Esophagus squamous epithelium (tissue), 5 donors: ENCODE results near the gene PCNX4. TPM values are rescaled to one million over a fixed set of nuclear protein-coding genes. Genes with fewer than 3 reads are reported as not detected.

Experiments
- DNase-seq: peaks from one replicate; lab custom pipeline; 2025; lab: John Stamatoyannopoulos, UW
- H3K27ac ChIP-seq, 4 donors: fragments of 200-600 bp; sonication (generic); one replicate each; pipeline ENCODE4 v1.5.1; 2016 to 2019; ENCODE audit warnings: mild to moderate bottlenecking in 1 of 4
- H3K27me3 ChIP-seq, 4 donors: fragments of 200-600 bp; sonication (generic); 1 replicate in 3 of 4; 2 replicates in 1 of 4; pipeline versions ENCODE4 v1.5.1 to v1.6.0; 2017 to 2021; ENCODE audit warnings: antibody characterized with exemption in 1 of 4
- H3K36me3 ChIP-seq, 3 donors: fragments of 200-600 bp; sonication (generic); one replicate each; pipeline ENCODE4 v1.5.1; 2016 to 2019
- H3K4me1 ChIP-seq, 3 donors: fragments of 200-600 bp; sonication (generic); one replicate each; pipeline ENCODE4 v1.5.1; 2017 to 2019
- H3K4me3 ChIP-seq, 4 donors: fragments of 200-600 bp; sonication (generic); 1 replicate in 3 of 4; 2 replicates in 1 of 4; pipeline ENCODE4 v1.5.1; 2016 to 2019; ENCODE audit warnings: mild to moderate bottlenecking in 2 of 4, moderate library complexity in 1 of 4
- H3K9me3 ChIP-seq, 3 donors: fragments of 200-600 bp; sonication (generic); one replicate each; pipeline ENCODE4 v1.5.1; 2016 to 2019
- CTCF ChIP-seq, 6 experiments: fragments of 450-650 bp in 4 of 6; fragments of 200-600 bp in 2 of 6; sonication (generic) in 2 of 6; IDR thresholded peaks; one replicate each; pipeline ENCODE4 v1.5.1; 2016 to 2019; ENCODE audit warnings: antibody characterized with exemption in 6 of 6, mild to moderate bottlenecking in 4 of 6, moderate library complexity in 4 of 6
- POLR2A ChIP-seq, 4 donors: fragments of 450-650 bp; IDR thresholded peaks; one replicate each; pipeline ENCODE4 v1.6.1; 2017; ENCODE audit warnings: antibody characterized with exemption in 4 of 4, mild to moderate bottlenecking in 4 of 4, moderate library complexity in 3 of 4
- WGBS, 2 donors: methylation state at CpG; one replicate each; pipeline ENCODE4 v1.1.5; 2018; 5-methylcytosine and 5-hydroxymethylcytosine counted together
- intact Hi-C: fragments of 100-400 bp; cut with DNase I; formaldehyde crosslinking; loops from one replicate; pipeline ENCODE4 v1.15.0; 2022
- total RNA-seq, 4 donors: library from RNA; depleted of rRNA; stranded (reverse); fragments of >200 nt; gene quantifications; one replicate each; pipeline ENCODE4 v1.1.0, GENCODE V29; 2016
- donor health status: DM: yes; HTN: yes; CAD: no.

The PCNX4 gene
- total RNA-seq, 4 donors from 2014 or later: 9.4 to 31.1 (median 18.7) TPM

GRCh38 chr14:60101786-60102185, 10.1 kb downstream of the PCNX4 start:
- 88 to 90% methylated on average over 1 of the region's 1 CpG for WGBS, 2 donors
- Histone ChIP-seq H3K27me3 (no peaks in the 10 kb centered on the region), H3K4me1 (peaks cover 0 to 21% (median 3%) of the 10 kb centered on the region in 3 donors), H3K36me3 (peaks cover 0 to 14% (median 0%) of the 10 kb centered on the region in 3 donors), H3K9me3 (no peaks in the 10 kb centered on the region), H3K4me3 (no peak overlapping the region), H3K27ac (no peak overlapping the region)
- intact Hi-C loops: no loop called here
- TF ChIP-seq POLR2A (IDR thresholded peaks at IDR 0.05) (no peak), CTCF (IDR thresholded peaks at IDR 0.05) (no peak)
- no peak for DNase-seq

GRCh38 chr14:60102389-60102788, 10.7 kb downstream of the PCNX4 start:
- TF ChIP-seq CTCF (IDR thresholded peaks at IDR 0.05) (no peak), POLR2A (IDR thresholded peaks at IDR 0.05) (no peak)
- Histone ChIP-seq H3K4me1 (peaks cover 0 to 21% (median 3%) of the 10 kb centered on the region in 3 donors), H3K4me3 (no peak overlapping the region), H3K36me3 (peaks cover 0 to 9% (median 0%) of the 10 kb centered on the region in 3 donors), H3K27me3 (no peaks in the 10 kb centered on the region), H3K27ac (no peak overlapping the region), H3K9me3 (no peaks in the 10 kb centered on the region)
- DNase-seq: no peak
- intact Hi-C loops: no loop called here
- WGBS, 2 donors: 34 to 43% methylated on average over 2 of the region's 2 CpGs

- no peak for DNase-seq
- Histone ChIP-seq H3K27me3 (no peaks in the 10 kb centered on the region), H3K4me1 (peaks cover 0 to 21% (median 3%) of the 10 kb centered on the region in 3 donors), H3K9me3 (no peaks in the 10 kb centered on the region), H3K4me3 (no peak overlapping the region), H3K36me3 (peaks cover 0 to 16% (median 0%) of the 10 kb centered on the region in 3 donors), H3K27ac (no peak overlapping the region)
- TF ChIP-seq CTCF (IDR thresholded peaks at IDR 0.05) (no peak), POLR2A (IDR thresholded peaks at IDR 0.05) (no peak)
- 54 to 60% methylated on average over 2 of the region's 2 CpGs for WGBS, 2 donors
- intact Hi-C loops: no loop called here
Observed at GRCh38 chr14:60106339-60106738, 14.6 kb downstream of the PCNX4 start.

GRCh38 chr14:60107477-60107876, 15.8 kb downstream of the PCNX4 start:
- Histone ChIP-seq H3K4me3 (no peak overlapping the region), H3K27ac (no peak overlapping the region), H3K27me3 (no peaks in the 10 kb centered on the region), H3K9me3 (no peaks in the 10 kb centered on the region), H3K4me1 (peaks cover 0 to 19% (median 2%) of the 10 kb centered on the region in 3 donors), H3K36me3 (peaks cover 0 to 16% (median 0%) of the 10 kb centered on the region in 3 donors)
- WGBS, 2 donors: 80% methylated on average over 4 of the region's 4 CpGs
- no peak for DNase-seq
- no peak for TF ChIP-seq CTCF (IDR thresholded peaks at IDR 0.05)
- TF ChIP-seq POLR2A (IDR thresholded peaks at IDR 0.05): no peak
- intact Hi-C loops: no loop called here

GRCh38 chr14:60111732-60112131, 20.0 kb downstream of the PCNX4 start:
- no peak overlapping the region for H3K27ac ChIP-seq
- intact Hi-C loops: no loop called here
- TF ChIP-seq CTCF (IDR thresholded peaks at IDR 0.05) (no peak), POLR2A (IDR thresholded peaks at IDR 0.05) (no peak)
- H3K9me3 ChIP-seq: no peaks in the 10 kb centered on the region
- WGBS, 2 donors: 83 to 97% methylated on average over 2 of the region's 2 CpGs
- H3K36me3 ChIP-seq: peaks cover 0 to 43% (median 0%) of the 10 kb centered on the region in 3 donors
- H3K27me3 ChIP-seq: no peaks in the 10 kb centered on the region
- H3K4me3 ChIP-seq: no peak overlapping the region
- no peak for DNase-seq
- no peaks in the 10 kb centered on the region for H3K4me1 ChIP-seq
